ENCODE data around the gene FAF1.

DNA sequence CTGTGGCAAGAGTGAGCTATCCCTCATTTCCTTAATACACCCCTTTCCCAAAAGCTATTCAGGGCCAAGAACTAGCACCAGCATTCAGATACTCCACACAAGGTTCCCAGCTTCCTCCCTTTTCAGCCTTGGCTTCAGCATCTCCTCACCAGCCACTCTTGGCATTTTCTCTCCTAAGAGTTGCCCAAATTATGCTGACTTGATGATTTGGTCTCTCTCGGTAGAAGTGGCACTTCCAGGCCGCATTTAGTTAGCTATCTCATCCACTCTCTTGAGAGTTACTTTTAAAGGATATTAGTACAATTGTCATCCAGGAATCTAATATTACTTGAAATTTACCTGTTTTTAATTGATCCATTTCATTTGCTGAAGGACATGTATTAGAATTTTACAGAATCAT, 337.8 kb downstream of the FAF1 start:
- no peak for TF ChIP-seq POLR2A (IDR thresholded peaks at IDR 0.05)
- TF ChIP-seq, protein P1, sequence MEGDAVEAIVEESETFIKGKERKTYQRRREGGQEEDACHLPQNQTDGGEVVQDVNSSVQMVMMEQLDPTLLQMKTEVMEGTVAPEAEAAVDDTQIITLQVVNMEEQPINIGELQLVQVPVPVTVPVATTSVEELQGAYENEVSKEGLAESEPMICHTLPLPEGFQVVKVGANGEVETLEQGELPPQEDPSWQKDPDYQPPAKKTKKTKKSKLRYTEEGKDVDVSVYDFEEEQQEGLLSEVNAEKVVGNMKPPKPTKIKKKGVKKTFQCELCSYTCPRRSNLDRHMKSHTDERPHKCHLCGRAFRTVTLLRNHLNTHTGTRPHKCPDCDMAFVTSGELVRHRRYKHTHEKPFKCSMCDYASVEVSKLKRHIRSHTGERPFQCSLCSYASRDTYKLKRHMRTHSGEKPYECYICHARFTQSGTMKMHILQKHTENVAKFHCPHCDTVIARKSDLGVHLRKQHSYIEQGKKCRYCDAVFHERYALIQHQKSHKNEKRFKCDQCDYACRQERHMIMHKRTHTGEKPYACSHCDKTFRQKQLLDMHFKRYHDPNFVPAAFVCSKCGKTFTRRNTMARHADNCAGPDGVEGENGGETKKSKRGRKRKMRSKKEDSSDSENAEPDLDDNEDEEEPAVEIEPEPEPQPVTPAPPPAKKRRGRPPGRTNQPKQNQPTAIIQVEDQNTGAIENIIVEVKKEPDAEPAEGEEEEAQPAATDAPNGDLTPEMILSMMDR (IDR thresholded peaks at IDR 0.05) = no peak

Measured in lower leg skin (tissue), 3 donors.